Measurements from ENCODE around the gene TCP11L1. TPM values are rescaled to one million over a fixed set of nuclear protein-coding genes. Genes with fewer than 3 reads are reported as not detected.

The TCP11L1 gene
- total RNA-seq, 1 experiment from 2014 or later: 16.8 TPM

- TF ChIP-seq STAT6 (CRISPR knock-in tag; conservative IDR thresholded peaks at IDR 0.05; ENCODE audit: low read depth) (no peak), E2F1 (CRISPR knock-in tag; IDR thresholded peaks at IDR 0.05) (no peak), PRRX2 (CRISPR knock-in tag; IDR thresholded peaks at IDR 0.05) (no peak), ZBTB21 (CRISPR knock-in tag; IDR thresholded peaks at IDR 0.05; ENCODE audit: borderline replicate concordance) (peak; percentile 79; the same call in 1 of the 2 replicates), TEAD1 (CRISPR knock-in tag; IDR thresholded peaks at IDR 0.05) (peak; percentile 85), RORB (CRISPR knock-in tag; IDR thresholded peaks at IDR 0.05) (no peak), ZNF281 (CRISPR knock-in tag; IDR thresholded peaks at IDR 0.05) (0 out of 2 replicates have a peak, but pooled peaks have one; percentile 65), FOXP1 (CRISPR knock-in tag; IDR thresholded peaks at IDR 0.05; ENCODE audit: borderline replicate concordance) (peak; percentile 81; the same call in 1 of the 2 replicates), TCF7 (CRISPR knock-in tag; IDR thresholded peaks at IDR 0.05; ENCODE audit: low read depth) (no peak), NFYB (CRISPR knock-in tag; conservative IDR thresholded peaks at IDR 0.05; ENCODE audit: low read depth) (peak; percentile 70), CTCF (IDR thresholded peaks at IDR 0.05) (no peak), ATF3 (CRISPR knock-in tag; conservative IDR thresholded peaks at IDR 0.05) (no peak), MYBL2 (CRISPR knock-in tag; IDR thresholded peaks at IDR 0.05) (peak; percentile 72; the same call in 1 of the 2 replicates), NFE2L1 (CRISPR knock-in tag; IDR thresholded peaks at IDR 0.05) (peak; percentile 39; the same call in 1 of the 2 replicates), FOXK1 (CRISPR knock-in tag; IDR thresholded peaks at IDR 0.05) (peak; percentile 43), ELF4 (CRISPR knock-in tag; IDR thresholded peaks at IDR 0.05; ENCODE audit: low read depth) (no peak), USF1 (CRISPR knock-in tag; IDR thresholded peaks at IDR 0.05) (peak; percentile 97), TP53 (CRISPR knock-in tag; IDR thresholded peaks at IDR 0.05) (peak; percentile 80; the same call in 1 of the 2 replicates), ZBTB43 (CRISPR knock-in tag; IDR thresholded peaks at IDR 0.05) (peak; percentile 64; the same call in 1 of the 2 replicates), EMX1 (CRISPR knock-in tag; IDR thresholded peaks at IDR 0.05) (no peak), SMAD3 (CRISPR knock-in tag; IDR thresholded peaks at IDR 0.05; ENCODE audit: borderline replicate concordance) (0 out of 2 replicates have a peak, but pooled peaks have one; percentile 47), SP1 (CRISPR knock-in tag; conservative IDR thresholded peaks at IDR 0.05) (peak; percentile 93), USF2 (CRISPR knock-in tag; IDR thresholded peaks at IDR 0.05) (peak; percentile 98), NR2C2 (CRISPR knock-in tag; IDR thresholded peaks at IDR 0.05) (no peak), E2F5 (CRISPR knock-in tag; IDR thresholded peaks at IDR 0.05) (peak; percentile 81; the same call in 1 of the 2 replicates)
Observed at GRCh38 chr11:33015621-33016551, 23.5 kb upstream of the TCP11L1 start, which contains the start of gene DEPDC7 (continued).

Data from WTC11 (cell line).